H1 (cell line): ENCODE data around the gene FARS2. TPM values are rescaled to one million over a fixed set of nuclear protein-coding genes. Genes with fewer than 3 reads are reported as not detected.

Source experiments
- CTCF ChIA-PET: fragments of 300-600 bp; sonication (Branson Sonifier 250); formaldehyde crosslinking; loops from one replicate; lab custom pipeline; 2021; ENCODE audit not compliant: partially characterized antibody; lab: Charles Lee
- POLR2A ChIA-PET: fragments of 300-600 bp; sonication (Branson Sonifier 250); formaldehyde crosslinking; loops from one replicate; lab custom pipeline; 2021; ENCODE audit warnings: inconsistent platforms; ENCODE audit not compliant: partially characterized antibody; lab: Charles Lee
- DNase-seq, 2 experiments: peaks; one replicate each; pipeline versions ENCODE4 v3.0.0 to v3.0.0-alpha.2; 2010 to 2022; ENCODE audit warnings: low spot score in 2 of 2, low read depth in 1 of 2, mixed read lengths in 1 of 2
- FAIRE-seq: peaks from 2 replicates; lab custom pipeline; 2011; peaks lifted over from hg19 to GRCh38; lab: Jason Lieb, UNC
- H2AFZ ChIP-seq: 2 replicates; pipeline ENCODE4 v1.8.1; 2012; ENCODE audit warnings: low read length, inconsistent platforms
- H2AK5ac ChIP-seq: 2 replicates; pipeline ENCODE4 v1.6.1; 2013; ENCODE audit warnings: low read depth, low read length
- H2BK120ac ChIP-seq: replicated peaks from 2 replicates; pipeline ENCODE3; 2013; ENCODE audit warnings: low read depth, low read length, inconsistent platforms
- H2BK12ac ChIP-seq: 2 replicates; pipeline ENCODE4 v1.6.1; 2013; ENCODE audit warnings: low read depth, low read length
- H2BK15ac ChIP-seq: 2 replicates; pipeline ENCODE4 v1.6.1; 2013; ENCODE audit warnings: low read length
- H2BK20ac ChIP-seq: 2 replicates; pipeline ENCODE4 v1.6.1; 2013; ENCODE audit warnings: low read length
- H2BK5ac ChIP-seq: 2 replicates; pipeline ENCODE4 v1.6.1; 2013; ENCODE audit warnings: low read depth, low read length
- H3K14ac ChIP-seq: 2 replicates; pipeline ENCODE4 v1.6.1; 2013; ENCODE audit warnings: inconsistent platforms; ENCODE audit not compliant: insufficient read length
- H3K18ac ChIP-seq: 2 replicates; pipeline ENCODE4 v1.6.1; 2013; ENCODE audit warnings: low read length; ENCODE audit errors: extremely low read depth
- H3K23ac ChIP-seq: 2 replicates; pipeline ENCODE4 v1.6.1; 2013; ENCODE audit warnings: inconsistent platforms; ENCODE audit not compliant: insufficient read length
- H3K23me2 ChIP-seq: 2 replicates; pipeline ENCODE4 v1.6.1; 2013; ENCODE audit warnings: low read depth, low read length
- H3K27ac ChIP-seq: 2 replicates; pipeline ENCODE4 v1.6.1; 2011; ENCODE audit warnings: low read depth, low read length, inconsistent platforms
- H3K27me3 ChIP-seq, 4 experiments: replicated peaks in 1 of 4; 1 replicate in 1 of 4; 2 replicates in 3 of 4; pipeline versions ENCODE4 v1.6.1 to v1.8.1; 2011 to 2013; ENCODE audit warnings: low read length in 3 of 4, mild to moderate bottlenecking in 3 of 4, inconsistent platforms in 2 of 4, mixed read lengths in 2 of 4, moderate library complexity in 1 of 4; ENCODE audit not compliant: control insufficient read depth in 3 of 4, insufficient read depth in 3 of 4; ENCODE audit errors: extremely low read depth in 1 of 4
- H3K36me3 ChIP-seq, 4 experiments: 2 replicates each; pipeline versions ENCODE4 v1.6.1 to v1.8.1; 2011 to 2013; ENCODE audit warnings: mild to moderate bottlenecking in 4 of 4, low read length in 3 of 4, moderate library complexity in 2 of 4, control low read depth in 1 of 4, inconsistent platforms in 1 of 4; ENCODE audit not compliant: insufficient read depth in 4 of 4, control insufficient read depth in 2 of 4
- H3K4ac ChIP-seq: replicated peaks from 2 replicates; pipeline ENCODE3; 2013; ENCODE audit warnings: low read length, low read depth, mixed read lengths, inconsistent platforms; ENCODE audit not compliant: insufficient read length
- H3K4me1 ChIP-seq, 4 experiments: replicated peaks in 1 of 4; 1 replicate in 1 of 4; 2 replicates in 3 of 4; pipeline versions ENCODE4 v1.6.1 to v1.8.1; 2011 to 2013; ENCODE audit warnings: low read length in 3 of 4, inconsistent platforms in 2 of 4, mixed read lengths in 1 of 4; ENCODE audit not compliant: insufficient read depth in 4 of 4, control insufficient read depth in 3 of 4
- H3K4me2 ChIP-seq, 2 experiments: 2 replicates each; pipeline versions ENCODE4 v1.6.1 to v1.8.1; 2011 to 2013; ENCODE audit warnings: low read depth in 2 of 2, low read length in 2 of 2, control low read depth in 1 of 2, inconsistent platforms in 1 of 2, mild to moderate bottlenecking in 1 of 2; ENCODE audit not compliant: insufficient read depth in 1 of 2
- H3K4me3 ChIP-seq, 4 experiments: fragments of 200-600, 300-600 bp in 1 of 4; sonication (generic), shearing (Covaris generic), sonication (Bioruptor Twin) in 1 of 4; 2 replicates each; pipeline versions ENCODE4 v1.5.1 to v1.8.1; 2011 to 2016; ENCODE audit warnings: low read length in 4 of 4, low read depth in 3 of 4, control low read depth in 2 of 4, inconsistent platforms in 2 of 4, mild to moderate bottlenecking in 2 of 4, mixed read lengths in 1 of 4, moderate library complexity in 1 of 4; ENCODE audit not compliant: insufficient read depth in 2 of 4; ENCODE audit errors: extremely low read depth in 1 of 4
- H3K56ac ChIP-seq: replicated peaks from 2 replicates; pipeline ENCODE3; 2013; ENCODE audit warnings: low read depth, mild to moderate bottlenecking, mixed read lengths, low read length, inconsistent platforms; ENCODE audit not compliant: insufficient read length
- H3K79me1 ChIP-seq: 2 replicates; pipeline ENCODE4 v1.6.1; 2013; ENCODE audit warnings: low read depth, low read length, control low read depth
- H3K79me2 ChIP-seq, 2 experiments: 2 replicates each; pipeline versions ENCODE4 v1.6.1 to v1.8.1; 2012 to 2013; ENCODE audit warnings: low read length in 2 of 2, mild to moderate bottlenecking in 2 of 2, inconsistent platforms in 1 of 2; ENCODE audit not compliant: insufficient read depth in 2 of 2, control insufficient read depth in 1 of 2
- H3K9ac ChIP-seq, 4 experiments: replicated peaks in 1 of 4; 1 replicate in 1 of 4; 2 replicates in 3 of 4; pipeline versions ENCODE4 v1.6.1 to v1.8.1; 2011 to 2013; ENCODE audit warnings: low read depth in 3 of 4, low read length in 3 of 4, control low read depth in 2 of 4, mild to moderate bottlenecking in 2 of 4, moderate library complexity in 2 of 4, inconsistent platforms in 1 of 4; ENCODE audit errors: extremely low read depth in 1 of 4
- H3K9me3 ChIP-seq, 2 experiments: 2 replicates each; pipeline versions ENCODE4 v1.6.1 to v1.8.1; 2012 to 2013; ENCODE audit warnings: mild to moderate bottlenecking in 2 of 2, moderate library complexity in 2 of 2, control low read depth in 1 of 2, inconsistent platforms in 1 of 2, low read depth in 1 of 2, low read length in 1 of 2, mixed read lengths in 1 of 2; ENCODE audit not compliant: insufficient read depth in 2 of 2
- H4K20me1 ChIP-seq, 2 experiments: replicated peaks in 1 of 2; 2 replicates each; pipeline versions ENCODE3 to v1.8.1; 2011 to 2013; ENCODE audit warnings: inconsistent platforms in 2 of 2, low read length in 2 of 2, mild to moderate bottlenecking in 1 of 2; ENCODE audit not compliant: insufficient read depth in 2 of 2, control insufficient read depth in 1 of 2
- H4K5ac ChIP-seq: 2 replicates; pipeline ENCODE4 v1.6.1; 2013; ENCODE audit warnings: low read length, low read depth, mixed read lengths, inconsistent platforms; ENCODE audit not compliant: insufficient read length
- H4K8ac ChIP-seq: 2 replicates; pipeline ENCODE4 v1.8.0; 2013; ENCODE audit warnings: mild to moderate bottlenecking, moderate library complexity, low read length, inconsistent platforms; ENCODE audit not compliant: insufficient read depth; ENCODE audit errors: extremely low read depth
- H4K91ac ChIP-seq: replicated peaks from 2 replicates; pipeline ENCODE3; 2013; ENCODE audit warnings: low read length, mixed read lengths, inconsistent platforms; ENCODE audit not compliant: insufficient read length
- EGR1 ChIP-seq: IDR thresholded peaks from 2 replicates; pipeline ENCODE4 v1.6.1; 2011; ENCODE audit warnings: low read depth, low read length, borderline replicate concordance
- HDAC2 ChIP-seq, 2 experiments: fragments of 300-600 bp in 1 of 2; sonication (generic) in 1 of 2; IDR thresholded peaks; 2 replicates each; pipeline ENCODE4 v1.6.1; 2011 to 2012; ENCODE audit warnings: low read depth in 2 of 2, low read length in 2 of 2, mild to moderate bottlenecking in 2 of 2, moderate library complexity in 2 of 2, borderline replicate concordance in 1 of 2, inconsistent platforms in 1 of 2
- MAFK ChIP-seq: IDR thresholded peaks from 2 replicates; pipeline ENCODE4 v1.6.1; 2012; ENCODE audit warnings: low read depth, mild to moderate bottlenecking, improper control_type of control experiment, low read length
- PHF8 ChIP-seq: fragments of 200-600 bp; sonication (generic); conservative IDR thresholded peaks from 2 replicates; pipeline ENCODE4 v1.7.1; 2012; ENCODE audit warnings: low read depth, mild to moderate bottlenecking, inconsistent platforms, low read length, moderate library complexity
- POLR2A ChIP-seq, 2 experiments: IDR thresholded peaks; 1 replicate in 1 of 2; 2 replicates in 1 of 2; pipeline ENCODE4 v1.6.1; 2011; ENCODE audit warnings: low read depth in 2 of 2, low read length in 2 of 2, mild to moderate bottlenecking in 2 of 2; ENCODE audit errors: control extremely low read depth in 1 of 2
- RBBP5 ChIP-seq: IDR thresholded peaks from 2 replicates; pipeline ENCODE4 v1.7.1; 2012; ENCODE audit warnings: low read depth, mild to moderate bottlenecking, inconsistent platforms, low read length, moderate library complexity, borderline replicate concordance
- RXRA ChIP-seq: IDR thresholded peaks from 2 replicates; pipeline ENCODE4 v1.6.1; 2011; ENCODE audit warnings: low read depth, mild to moderate bottlenecking, low read length, moderate library complexity; ENCODE audit not compliant: insufficient read depth
- WGBS, 2 experiments: shearing (Covaris generic) in 1 of 2; methylation state at CpG; one replicate each; pipeline versions ENCODE4 v1.1.6 to v1.1.7; 2013 to 2015; ENCODE audit warnings: low lambda C conversion rate in 2 of 2, mixed read lengths in 2 of 2, inconsistent platforms in 1 of 2, low coverage in 1 of 2, missing lambda C conversion rate in 1 of 2; ENCODE audit not compliant: insufficient replicate concordance in 2 of 2, insufficient coverage in 1 of 2, insufficient read length in 1 of 2; ENCODE audit errors: extremely low coverage in 1 of 2, missing lambda C conversion rate in 1 of 2; 5-methylcytosine and 5-hydroxymethylcytosine counted together
- polyA plus RNA-seq, 7 experiments: library from polyadenylated mRNA; depleted of rRNA in 3 of 7; stranded (reverse) in 5 of 7; unstranded in 2 of 7; fragments of >200 nt in 5 of 7; fragments of 200-250 nt in 2 of 7; gene quantifications; 1 replicate in 5 of 7; 2 replicates in 1 of 7; 4 replicates in 1 of 7; pipeline versions ENCODE4 v1.2.1 to v1.2.3, GENCODE V29; 2011 to 2013; ENCODE audit warnings: missing spikeins in 2 of 7, mixed read lengths in 2 of 7
- total RNA-seq: library from RNA; stranded (reverse); fragmentation: NEBNext Ultra II Directional; extraction: Animal tissue kit (Norgen Biotek cat#: 25700); gene quantifications from 2 replicates; pipeline ENCODE4 v1.2.1, GENCODE V29; 2021
- TF ChIP-seq, protein P1 (sequence below): IDR thresholded peaks from 2 replicates; pipeline ENCODE4 v1.6.1; 2011; ENCODE audit warnings: low read length, improper control_type of control experiment

The FARS2 gene
- total and polyA plus RNA-seq, 2 of the 8 experiments (the other 6 are each of a cell fraction or from before 2014, with no cell fraction given): 11.7 to 14.4 TPM

DNA sequence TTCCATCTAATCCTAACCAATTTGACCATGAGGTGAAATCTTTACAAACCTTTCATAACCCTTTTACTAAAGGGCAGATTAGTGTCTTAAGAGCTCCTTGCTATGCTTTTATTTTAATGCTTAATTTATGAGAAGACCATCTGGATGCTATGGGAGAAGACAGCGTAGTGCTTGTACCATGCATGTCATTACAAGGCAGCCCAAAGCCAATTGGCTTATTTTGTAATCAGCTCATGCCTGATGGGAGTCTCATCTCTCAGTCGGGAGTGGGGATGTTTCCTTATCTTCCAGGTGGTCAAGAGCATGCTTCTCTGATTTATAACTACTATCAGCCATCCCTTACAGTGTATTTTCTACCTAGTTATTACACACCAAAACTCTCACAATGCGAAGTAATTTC is 304.7 kb downstream of the FARS2 start:
- Histone ChIP-seq H4K20me1 (no peaks in the 10 kb centered on the region), H3K9me3 (peaks cover 0 to 2% of the 10 kb centered on the region in 2 experiments; a peak in 1 of 4 replicates), H3K79me1 (no peaks in the 10 kb centered on the region), H3K23me2 (no peaks in the 10 kb centered on the region; the same call in 1 of the 2 replicates), H3K79me2 (no peaks in the 10 kb centered on the region), H3K4ac (no peak overlapping the region), H2BK12ac (no peak overlapping the region), H2BK15ac (no peak overlapping the region), H3K9ac (no peak overlapping the region), H4K91ac (no peak overlapping the region), H3K18ac (no peak overlapping the region), H3K14ac (no peak overlapping the region), H2BK20ac (no peak overlapping the region), H3K27ac (no peak overlapping the region), H2BK120ac (no peak overlapping the region), H3K27me3 (no peaks in the 10 kb centered on the region), H3K23ac (no peak overlapping the region), H3K56ac (no peak overlapping the region), H2AFZ (no peak overlapping the region), H4K8ac (no peak overlapping the region), H2BK5ac (no peak overlapping the region), H3K4me3 (no peak overlapping the region), H3K4me2 (no peak overlapping the region), H2AK5ac (no peak overlapping the region), H3K36me3 (no peaks in the 10 kb centered on the region), H3K4me1 (peaks cover 0 to 7% (median 4%) of the 10 kb centered on the region in 4 experiments; a peak in 3 of 7 replicates), H4K5ac (no peak overlapping the region)
- ChIA-PET POLR2A (interaction anchor here (1.6 kb wide), 1 partner anchor 12 kb away, joined by 3 read pairs; no protein-coding TSS in a partner anchor), CTCF (no interaction called here)
- 91% methylated on average over 3 of the region's 3 CpGs; no CpG with 5 or more reads in 1 of the 2 experiments for WGBS, 2 experiments
- no peak for DNase-seq
- FAIRE-seq: no peak
- TF ChIP-seq, protein P1, sequence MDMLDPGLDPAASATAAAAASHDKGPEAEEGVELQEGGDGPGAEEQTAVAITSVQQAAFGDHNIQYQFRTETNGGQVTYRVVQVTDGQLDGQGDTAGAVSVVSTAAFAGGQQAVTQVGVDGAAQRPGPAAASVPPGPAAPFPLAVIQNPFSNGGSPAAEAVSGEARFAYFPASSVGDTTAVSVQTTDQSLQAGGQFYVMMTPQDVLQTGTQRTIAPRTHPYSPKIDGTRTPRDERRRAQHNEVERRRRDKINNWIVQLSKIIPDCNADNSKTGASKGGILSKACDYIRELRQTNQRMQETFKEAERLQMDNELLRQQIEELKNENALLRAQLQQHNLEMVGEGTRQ: no peak
- no peak for TF ChIP-seq RXRA
- no peak for TF ChIP-seq POLR2A (IDR thresholded peaks at IDR 0.05; ENCODE audit: control extremely low read depth in 1 of 2, low read depth in 2 of 2, low read length in 2 of 2)
- no peak for TF ChIP-seq HDAC2 (IDR thresholded peaks at IDR 0.05; ENCODE audit: borderline replicate concordance in 1 of 2, low read depth in 2 of 2, low read length in 2 of 2)
- no peak for TF ChIP-seq MAFK
- TF ChIP-seq PHF8: no peak
- TF ChIP-seq RBBP5: no peak
- no peak for TF ChIP-seq EGR1
